Stimulated activated CD4-positive, alpha-beta T cell treated with anti-CD3 and anti-CD28 coated beads, TNF-alpha, amount 100 ng/mL, for 48 hours (primary cell): ENCODE measurements around the gene LARP1.
"Not testable (repeated sequence)": the region's sequence is repeated elsewhere in the genome, so short reads cannot be mapped to it uniquely, and the experiment has no call there.

Experiments
- DNase-seq, 3 donors: peaks; one replicate each; pipeline ENCODE4 v3.0.0-alpha.2; 2020; ENCODE audit warnings: low read depth in 3 of 3

LARP1 gene

GRCh38 chr5:154793599-154794524, 38.7 kb downstream of the LARP1 start:
- DNase-seq = no peak

DNA sequence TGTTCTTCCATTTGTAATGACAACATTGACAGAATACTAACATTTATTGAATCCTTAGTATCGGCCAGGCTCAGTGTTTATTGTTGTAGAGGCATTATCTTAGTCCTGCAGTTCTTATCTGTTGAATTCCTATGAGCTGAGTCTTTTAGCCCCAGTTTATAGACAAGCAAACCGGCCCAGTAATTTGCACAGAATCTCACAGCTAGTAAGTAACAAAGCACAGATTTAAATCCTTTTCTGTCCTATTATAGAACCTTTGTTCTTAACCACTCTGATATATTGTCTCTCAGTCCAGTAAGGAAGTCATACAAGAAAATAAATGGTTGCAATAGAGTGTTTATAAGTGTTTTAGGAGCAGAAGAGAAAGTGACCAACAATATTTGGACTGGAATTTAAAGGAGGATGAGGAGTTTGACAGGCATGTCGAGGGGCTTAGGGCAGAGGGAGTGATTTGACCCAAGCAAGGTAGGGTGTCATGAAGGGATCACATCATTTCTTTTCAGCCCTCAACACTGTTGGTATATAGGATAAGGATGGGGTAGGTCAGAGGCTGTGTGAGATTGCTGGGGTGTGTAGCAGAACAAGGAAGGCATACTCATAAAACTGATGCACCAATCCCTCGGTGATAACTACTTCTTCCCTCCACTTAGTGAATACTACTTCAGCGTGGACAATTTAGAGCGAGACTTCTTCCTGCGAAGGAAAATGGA, 39.5 kb downstream of the LARP1 start:
- no peak for DNase-seq

GRCh38 chr5:154795235-154795596, 40.0 kb downstream of the LARP1 start:
- no peak for DNase-seq

DNA sequence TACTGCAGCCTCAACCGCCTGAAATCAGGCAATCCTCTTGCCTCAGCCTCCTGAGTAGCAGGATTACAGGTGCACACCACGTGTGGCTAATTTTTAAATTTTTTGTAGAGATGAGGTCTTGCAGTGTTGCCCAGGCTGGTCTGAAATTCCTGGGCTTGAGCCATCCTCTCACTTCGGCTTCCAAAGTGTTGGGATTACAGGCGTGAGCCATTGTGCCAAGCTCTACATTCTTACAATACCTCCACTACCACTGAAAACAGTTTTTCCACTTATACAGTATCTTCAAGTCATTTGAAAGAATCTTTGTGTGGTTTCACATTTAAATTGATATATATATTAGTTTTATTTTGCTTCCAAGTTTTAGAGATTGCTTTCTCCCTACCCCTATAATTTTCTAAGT, 42.6 kb downstream of the LARP1 start:
- no peak for DNase-seq

DNA sequence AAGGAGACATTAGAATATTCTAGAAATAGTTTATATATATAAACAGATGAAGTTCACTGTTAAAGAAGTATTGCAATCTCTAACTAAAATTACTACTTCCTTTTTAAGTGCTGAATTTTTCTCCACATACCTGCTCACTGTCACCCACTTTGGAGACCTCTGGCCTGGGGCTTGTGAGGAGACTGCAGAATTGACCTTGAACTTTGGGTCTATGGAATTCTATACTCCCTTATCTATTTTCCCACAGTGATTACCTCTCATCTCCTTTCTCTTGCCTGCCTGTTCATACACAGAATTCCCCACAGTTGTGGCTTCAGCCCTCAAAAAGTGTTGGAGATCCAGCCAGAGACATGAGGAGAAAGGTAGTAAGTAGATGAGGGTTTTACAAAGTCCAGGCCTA, 45.4 kb downstream of the LARP1 start:
- no peak for DNase-seq

GRCh38 chr5:154801083-154801482, 45.9 kb downstream of the LARP1 start:
- no peak for DNase-seq

- DNase-seq = no peak
Measured at GRCh38 chr5:154802050-154802449, 46.9 kb downstream of the LARP1 start.

- no peak for DNase-seq
Measured at GRCh38 chr5:154806176-154806575, 51.0 kb downstream of the LARP1 start.

- DNase-seq = no peak
Measured at GRCh38 chr5:154811239-154811638, 56.1 kb downstream of the LARP1 start.

GRCh38 chr5:154811653-154812465, 56.7 kb downstream of the LARP1 start:
- DNase-seq = peak; percentile 30 to 43 (median 42)

DNA sequence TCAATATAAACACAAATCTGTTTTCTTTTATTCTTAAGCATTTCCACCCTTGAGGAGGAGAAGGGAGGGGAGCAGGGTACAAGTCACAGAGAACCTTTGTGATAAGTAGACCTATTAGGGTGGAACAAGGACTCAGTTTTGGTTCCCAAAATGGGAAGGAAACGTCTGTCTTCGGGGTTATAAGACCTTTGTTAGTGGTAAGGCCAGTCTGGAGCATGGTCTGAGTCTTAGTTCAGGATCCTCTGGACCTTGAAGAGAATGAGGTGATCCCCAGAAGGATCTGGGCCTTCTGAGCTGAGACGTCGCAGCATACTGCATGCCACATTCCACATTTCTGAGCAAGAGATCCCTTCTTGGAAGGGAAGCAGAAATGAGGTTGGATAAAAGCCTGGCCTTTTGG, 58.0 kb downstream of the LARP1 start:
- DNase-seq = no peak

DNA sequence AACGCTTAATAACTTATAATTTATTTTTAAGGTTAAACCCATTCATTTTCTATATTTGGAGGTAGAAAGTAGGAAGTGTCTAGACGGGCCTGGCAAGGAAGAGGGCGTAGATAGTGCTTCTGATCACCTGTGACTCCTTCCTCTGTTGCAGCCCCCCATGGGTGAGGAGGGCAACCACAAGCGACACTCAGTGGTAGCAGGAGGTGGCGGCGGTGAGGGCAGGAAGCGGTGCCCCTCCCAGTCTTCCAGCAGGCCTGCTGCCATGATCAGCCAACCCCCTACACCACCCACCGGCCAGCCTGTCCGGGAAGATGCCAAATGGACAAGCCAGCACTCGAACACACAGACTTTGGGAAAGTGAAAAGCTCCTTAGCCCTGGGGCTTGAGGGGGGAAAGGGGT, 58.6 kb downstream of the LARP1 start:
- no peak for DNase-seq

DNA sequence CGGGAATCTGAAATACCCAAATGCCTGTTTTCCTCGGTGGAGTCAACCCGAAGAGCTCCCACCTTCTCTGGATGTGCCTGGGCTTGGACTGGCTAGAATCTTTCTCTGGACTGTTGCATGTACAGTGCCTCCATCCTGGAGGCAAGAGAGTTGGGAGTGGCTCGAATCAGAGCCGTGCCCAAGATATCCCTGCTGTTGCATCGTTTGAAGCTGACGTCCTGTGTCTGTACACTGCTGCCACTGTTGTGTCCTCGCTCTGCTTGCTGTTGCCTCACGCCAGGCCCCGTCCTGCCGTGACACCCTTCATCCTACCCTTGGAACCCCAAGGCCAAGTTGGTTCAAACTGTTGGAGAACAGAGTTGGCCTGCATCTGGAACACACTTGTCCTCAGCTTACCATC, 59.8 kb downstream of the LARP1 start:
- DNase-seq = no peak

DNA sequence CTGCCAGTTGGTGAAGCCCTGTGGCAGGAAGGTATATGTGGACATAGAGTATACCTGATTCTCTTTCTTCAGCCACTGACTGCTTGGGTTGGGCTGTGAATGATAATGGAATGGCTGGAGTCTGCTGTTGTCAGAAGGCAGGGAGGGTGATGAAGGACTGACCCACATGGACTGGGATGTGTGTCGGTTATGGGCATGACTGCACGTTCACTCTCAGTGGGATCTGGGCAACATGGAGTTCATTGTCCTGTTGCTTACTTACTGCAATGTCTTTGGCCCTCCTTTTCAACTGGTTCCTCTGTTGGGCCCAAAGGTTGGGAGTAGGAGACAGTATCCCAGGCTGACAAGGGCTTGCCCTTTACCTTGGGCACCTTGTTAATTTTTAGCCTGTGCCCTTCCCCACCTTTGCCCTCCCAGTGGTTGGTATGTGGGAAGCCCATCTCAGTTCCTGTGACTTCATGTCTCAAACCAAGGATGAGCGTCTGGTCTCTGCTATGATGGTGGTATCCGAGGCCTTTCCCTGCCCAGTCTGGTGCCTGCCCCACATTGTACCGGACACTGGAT, 60.6 kb downstream of the LARP1 start:
- DNase-seq = no peak

GRCh38 chr5:154816891-154817492, 61.8 kb downstream of the LARP1 start:
- no peak for DNase-seq

DNA sequence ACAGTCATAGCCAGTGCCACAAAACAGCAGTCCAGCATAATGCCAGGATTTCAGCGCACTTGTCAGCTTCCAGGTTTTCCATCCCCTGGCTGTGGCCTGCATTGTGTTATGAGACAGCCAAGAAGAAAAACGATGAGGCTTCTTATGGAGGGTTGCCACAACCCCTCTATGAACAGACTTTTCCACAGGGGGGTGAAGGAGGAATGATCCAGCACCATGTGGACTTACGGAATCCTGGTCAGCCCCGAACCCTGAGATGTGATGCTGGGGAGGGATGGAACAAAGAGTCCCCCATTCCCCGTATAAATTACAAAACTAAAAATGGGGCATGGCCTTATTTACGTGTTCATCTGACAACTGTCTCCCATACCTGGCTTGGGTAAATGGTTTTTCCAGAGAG, 62.6 kb downstream of the LARP1 start:
- DNase-seq = no peak

- DNase-seq = no peak
Measured at GRCh38 chr5:154818471-154819116, 63.4 kb downstream of the LARP1 start.

DNA sequence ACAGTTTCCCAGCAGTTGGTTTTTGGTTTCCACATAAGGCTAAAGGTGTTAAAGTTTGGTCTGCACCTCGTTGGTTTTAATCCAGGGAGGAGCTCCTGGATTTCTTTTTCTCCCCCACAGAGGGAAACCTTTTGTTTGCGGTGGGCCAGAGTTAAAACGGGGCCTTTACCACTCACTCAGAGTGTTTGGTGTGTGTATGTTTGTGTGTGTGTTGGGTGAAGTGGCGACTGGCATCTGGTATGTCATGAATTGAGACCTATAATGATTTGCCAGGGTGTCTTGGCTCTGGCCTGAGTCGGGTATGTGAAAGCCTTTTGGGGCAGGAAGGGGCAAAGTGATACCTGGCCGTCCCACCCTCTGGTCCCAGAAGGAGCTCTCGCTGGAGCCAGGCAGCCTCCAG, 64.4 kb downstream of the LARP1 start:
- DNase-seq = no peak

GRCh38 chr5:154820383-154820782, 65.2 kb downstream of the LARP1 start:
- no peak for DNase-seq

DNA sequence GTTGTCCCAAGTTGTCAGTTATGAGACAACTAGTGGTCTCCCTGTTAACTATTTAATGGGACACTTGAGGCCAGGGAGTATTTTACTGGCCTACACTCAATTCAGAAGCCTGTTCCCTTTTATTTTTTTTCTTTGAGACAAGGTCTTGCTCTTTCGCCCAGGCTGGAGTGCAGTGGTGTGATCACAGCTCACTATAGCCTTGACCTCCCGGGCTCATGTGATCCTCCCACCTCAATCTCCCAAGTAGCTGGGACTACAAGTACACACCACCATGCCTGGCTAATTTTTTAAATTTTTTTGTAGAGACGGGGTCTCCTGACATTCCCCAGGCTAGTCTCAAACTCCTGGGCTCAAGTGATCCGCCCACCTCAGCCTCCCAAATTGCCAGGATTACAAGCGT, 67.7 kb downstream of the LARP1 start:
- DNase-seq = not testable (repeated sequence)

- no peak for DNase-seq
Measured at GRCh38 chr5:154823605-154824004, 68.4 kb downstream of the LARP1 start.
